Activated CD4-positive, alpha-beta T cell treated with anti-CD3 and anti-CD28 coated beads for 4 hours (primary cell): ENCODE results near the gene TTC22.

Source experiments
- DNase-seq, 2 donors: peaks; one replicate each; pipeline ENCODE4 v3.0.0-alpha.2; 2020

The TTC22 gene

GRCh38 chr1:54806931-54807611, 5.9 kb upstream of the TTC22 start:
- DNase-seq, result no peak

DNA sequence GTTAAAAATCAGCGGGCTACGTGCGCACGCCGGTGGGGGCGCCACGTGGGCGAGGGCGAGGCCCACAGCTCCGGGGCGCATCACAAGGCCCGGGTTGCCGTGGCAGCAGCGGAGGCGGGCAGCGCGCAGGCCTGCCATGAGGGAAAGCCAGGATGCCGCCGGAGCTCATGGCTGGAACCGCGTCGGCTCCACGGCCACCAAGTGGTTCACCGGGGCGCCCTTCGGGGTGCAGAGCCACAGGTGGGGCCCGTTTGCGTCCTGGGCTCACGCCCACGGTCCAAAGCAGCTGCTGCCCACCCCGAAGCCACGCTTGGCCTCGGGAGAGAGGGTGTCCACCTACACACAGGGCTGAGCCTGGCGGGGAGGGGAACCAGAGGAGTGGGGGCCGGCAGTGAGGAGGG, 4.9 kb upstream of the TTC22 start:
- DNase-seq, result no peak

DNA sequence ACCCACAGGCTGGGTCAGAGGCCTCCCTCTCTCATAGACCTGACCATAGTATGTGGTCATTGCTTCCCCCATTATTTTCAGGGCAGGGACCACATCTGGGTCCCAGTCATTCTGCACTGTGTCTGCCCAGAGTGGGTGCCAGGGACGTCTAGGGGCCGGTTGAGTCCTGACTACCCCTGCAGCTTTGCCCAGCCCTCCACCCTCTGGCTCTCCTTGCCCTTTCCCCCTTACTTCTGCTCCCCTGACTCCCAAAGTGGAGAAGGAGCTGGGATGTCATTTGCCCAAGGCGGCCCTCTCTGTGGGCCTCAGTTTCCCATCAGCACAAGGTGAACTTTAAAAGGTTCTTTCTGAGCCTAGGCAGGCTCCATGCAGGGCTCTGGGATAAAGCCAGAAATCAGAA, 4.3 kb upstream of the TTC22 start:
- no peak for DNase-seq

GRCh38 chr1:54804471-54805132, 3.5 kb upstream of the TTC22 start:
- no peak for DNase-seq

DNA sequence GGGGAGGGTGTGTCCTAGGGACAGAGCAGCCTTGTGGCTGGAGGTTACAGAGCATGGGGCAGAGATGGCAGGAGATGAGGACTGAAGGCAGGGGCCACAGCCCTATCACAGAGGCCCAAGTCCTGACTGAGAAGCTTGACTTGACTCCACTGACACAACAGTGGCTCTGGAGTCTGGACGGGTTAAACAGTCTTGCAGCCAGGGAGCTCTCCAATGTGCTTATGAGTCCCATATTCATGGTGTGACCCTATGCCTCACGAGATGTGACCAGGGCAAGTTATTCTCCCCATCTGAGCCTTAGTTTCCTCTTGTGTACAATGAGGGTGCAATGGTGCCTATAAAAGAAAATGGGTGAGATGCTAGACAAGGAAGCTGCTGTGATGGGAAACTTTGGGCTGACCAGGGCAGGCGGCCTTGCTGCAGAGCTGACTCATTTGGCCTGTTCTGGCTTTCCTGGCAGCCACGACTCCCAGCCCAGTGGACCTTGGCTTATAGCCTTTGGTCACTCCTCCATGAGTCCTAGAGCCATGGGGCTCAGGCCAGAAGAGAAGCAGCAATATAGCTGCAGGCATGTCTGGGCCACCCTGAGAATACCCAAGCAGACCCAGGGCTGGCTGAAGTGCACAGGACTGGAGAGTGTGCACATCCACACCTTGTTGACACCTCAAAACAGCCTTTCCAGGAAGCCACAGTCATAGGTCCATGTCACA, 2.8 kb upstream of the TTC22 start:
- no peak for DNase-seq

- DNase-seq, result no peak
Measured at GRCh38 chr1:54800041-54800898, 853 bp downstream of the TTC22 start.

- peak in 1 of 2 donors; percentile 17 for DNase-seq
Measured at GRCh38 chr1:54798769-54799641, 2.1 kb downstream of the TTC22 start.

DNA sequence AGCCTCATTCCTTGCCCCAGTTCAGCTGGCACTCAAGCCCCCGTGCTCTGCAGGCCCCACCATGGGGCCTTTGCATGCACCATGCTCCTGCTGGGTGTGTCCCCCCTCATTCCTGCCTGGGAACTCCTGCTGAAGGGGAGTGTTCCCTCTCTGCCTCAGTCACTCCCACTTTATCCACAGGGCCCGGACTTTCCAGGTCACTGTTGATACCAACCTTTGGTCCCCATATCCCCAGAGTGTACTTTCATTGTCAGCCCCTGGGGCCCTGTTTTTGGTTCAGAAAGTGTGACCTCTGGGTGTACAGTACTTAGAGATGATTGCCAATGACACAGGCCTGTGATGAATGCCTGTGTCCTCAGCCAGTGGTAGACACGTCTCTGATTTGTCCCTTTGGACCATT, 2.9 kb downstream of the TTC22 start:
- DNase-seq, result no peak

DNA sequence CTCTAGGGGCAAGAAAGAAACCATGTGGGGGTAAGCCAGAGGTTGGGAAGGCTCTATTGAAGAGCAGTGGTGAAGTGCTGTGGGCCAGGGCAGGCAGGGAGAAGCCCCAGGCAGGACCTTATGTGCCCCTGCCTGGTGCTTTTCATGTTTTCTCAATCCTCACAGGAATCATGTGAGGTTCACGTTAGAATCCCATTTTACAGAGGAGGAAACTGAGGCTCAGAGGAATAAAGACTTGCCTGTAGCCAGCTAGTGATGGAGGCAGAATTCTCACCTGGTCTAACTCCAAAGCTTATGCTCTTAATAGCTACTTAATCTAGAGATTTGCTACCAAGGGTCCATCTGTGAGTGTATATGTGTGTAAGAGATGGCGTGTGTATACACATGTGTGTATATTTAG, 4.2 kb downstream of the TTC22 start:
- no peak for DNase-seq

DNA sequence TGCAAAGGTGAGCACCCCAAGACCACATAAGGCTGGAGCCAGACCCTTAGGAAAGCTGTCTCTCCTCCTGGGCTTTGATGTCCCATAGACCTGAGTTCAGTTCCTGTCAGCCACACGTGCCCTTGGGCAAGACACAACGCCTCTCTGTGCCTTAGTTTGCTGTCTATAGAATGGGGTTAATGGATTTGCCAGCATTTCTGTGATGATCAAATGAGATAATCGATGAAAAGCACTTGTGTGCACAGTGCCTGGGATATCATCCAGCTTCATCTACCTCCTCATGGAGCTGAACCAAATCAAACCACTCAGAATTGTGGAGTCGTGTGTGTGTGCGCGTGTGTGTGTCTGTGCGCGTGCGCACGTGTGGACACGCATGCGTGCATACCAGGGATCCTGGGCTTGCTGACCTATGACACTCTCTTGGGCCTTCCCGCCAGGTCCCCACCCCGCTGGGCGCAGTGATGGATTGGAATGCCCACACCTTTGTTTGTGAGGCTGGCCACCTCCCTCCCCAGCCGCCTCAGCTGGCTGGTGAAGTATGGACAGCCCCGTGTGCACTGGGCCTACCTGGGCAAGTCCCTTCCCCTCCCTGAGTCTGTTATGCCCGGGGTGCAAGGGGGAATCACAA, 5.2 kb downstream of the TTC22 start:
- no peak for DNase-seq

GRCh38 chr1:54795356-54795665, 5.8 kb downstream of the TTC22 start:
- no peak for DNase-seq

- DNase-seq, result no peak
Measured at GRCh38 chr1:54794451-54795355, 6.4 kb downstream of the TTC22 start.

GRCh38 chr1:54792686-54793282, 8.3 kb downstream of the TTC22 start:
- DNase-seq, result no peak

- peak in 1 of 2 donors; percentile 25 for DNase-seq
Measured at GRCh38 chr1:54791880-54792522, 9.1 kb downstream of the TTC22 start.

- DNase-seq, result no peak
Measured at GRCh38 chr1:54788459-54788858, 12.7 kb downstream of the TTC22 start.

GRCh38 chr1:54787604-54788003, 13.5 kb downstream of the TTC22 start:
- no peak for DNase-seq

DNA sequence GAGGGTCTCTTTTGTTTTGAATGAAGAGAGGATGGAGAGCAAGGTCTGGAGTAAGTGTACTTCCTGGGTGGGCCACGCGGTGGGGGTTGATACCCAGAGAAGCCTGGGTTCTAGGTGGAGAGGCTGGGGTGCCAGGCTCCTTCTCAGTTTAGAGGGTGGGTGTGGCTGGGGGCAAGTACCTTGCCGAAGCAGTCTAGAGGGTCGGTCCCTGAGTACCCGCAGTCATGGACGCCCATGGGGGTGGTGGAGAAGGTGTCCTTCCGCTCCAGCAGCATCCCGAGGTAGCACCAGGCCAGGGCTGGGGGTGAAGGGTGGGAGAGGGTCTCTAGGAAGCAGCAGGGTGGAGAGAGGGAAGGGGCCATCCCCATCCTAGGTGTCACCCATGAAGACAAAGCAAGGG, 14.3 kb downstream of the TTC22 start:
- no peak for DNase-seq

- DNase-seq, result no peak
Measured at GRCh38 chr1:54784066-54784465, 17.1 kb downstream of the TTC22 start.

DNA sequence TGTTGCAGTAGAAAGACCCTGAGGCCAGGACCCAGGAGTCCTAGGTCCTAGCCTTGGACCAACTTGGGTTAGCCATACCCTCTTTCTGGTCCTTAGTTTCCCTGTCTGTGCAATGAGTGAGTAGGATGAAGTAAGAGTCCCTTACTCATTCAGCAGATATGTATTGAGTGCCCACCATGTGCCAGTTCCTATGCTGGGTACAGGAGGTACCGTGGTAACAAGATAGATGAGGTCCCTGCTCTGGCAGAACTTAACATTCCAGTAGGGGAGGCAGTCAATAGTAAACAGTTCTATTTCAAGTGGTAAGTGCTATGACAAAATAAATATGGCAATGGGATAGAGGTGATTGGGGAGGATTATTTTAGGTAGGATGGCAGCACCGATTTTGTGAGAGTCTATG, 18.5 kb downstream of the TTC22 start:
- DNase-seq, result no peak

GRCh38 chr1:54782156-54782555, 19.0 kb downstream of the TTC22 start:
- DNase-seq, result no peak
